ENCODE data around the gene MYZAP.

GRCh38 chr15:57698243-57698642 lies 106.5 kb downstream of the MYZAP start:
- TF ChIP-seq CTCF (conservative IDR thresholded peaks at IDR 0.05; ENCODE audit: low read depth in 2 of 2) (no peak), EZH2 (IDR thresholded peaks at IDR 0.05; ENCODE audit: low read depth, unreplicated experiment) (no peak), POLR2AphosphoS5 (IDR thresholded peaks at IDR 0.05; ENCODE audit: low read depth) (no peak), REST (IDR thresholded peaks at IDR 0.05; ENCODE audit: unreplicated experiment) (no peak), CREB1 (CRISPR knock-in tag; IDR thresholded peaks at IDR 0.05; ENCODE audit: low read depth) (no peak), EZH2phosphoT487 (IDR thresholded peaks at IDR 0.05; ENCODE audit: unreplicated experiment) (no peak), JUNB (IDR thresholded peaks at IDR 0.05; ENCODE audit: unreplicated experiment) (no peak), ZNF331 (CRISPR knock-in tag; IDR thresholded peaks at IDR 0.05; ENCODE audit: low read depth) (no peak)
